ENCODE measurements around the gene SPRING1. TPM values are rescaled to one million over a fixed set of nuclear protein-coding genes. Genes with fewer than 3 reads are reported as not detected.
A peak's percentile ranks its signal among the peaks of the same experiment; 100 is the strongest.

SPRING1 gene, protein sequence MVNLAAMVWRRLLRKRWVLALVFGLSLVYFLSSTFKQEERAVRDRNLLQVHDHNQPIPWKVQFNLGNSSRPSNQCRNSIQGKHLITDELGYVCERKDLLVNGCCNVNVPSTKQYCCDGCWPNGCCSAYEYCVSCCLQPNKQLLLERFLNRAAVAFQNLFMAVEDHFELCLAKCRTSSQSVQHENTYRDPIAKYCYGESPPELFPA
- total RNA-seq, result 27.4 and 28.9 TPM in 2 replicates

DNA sequence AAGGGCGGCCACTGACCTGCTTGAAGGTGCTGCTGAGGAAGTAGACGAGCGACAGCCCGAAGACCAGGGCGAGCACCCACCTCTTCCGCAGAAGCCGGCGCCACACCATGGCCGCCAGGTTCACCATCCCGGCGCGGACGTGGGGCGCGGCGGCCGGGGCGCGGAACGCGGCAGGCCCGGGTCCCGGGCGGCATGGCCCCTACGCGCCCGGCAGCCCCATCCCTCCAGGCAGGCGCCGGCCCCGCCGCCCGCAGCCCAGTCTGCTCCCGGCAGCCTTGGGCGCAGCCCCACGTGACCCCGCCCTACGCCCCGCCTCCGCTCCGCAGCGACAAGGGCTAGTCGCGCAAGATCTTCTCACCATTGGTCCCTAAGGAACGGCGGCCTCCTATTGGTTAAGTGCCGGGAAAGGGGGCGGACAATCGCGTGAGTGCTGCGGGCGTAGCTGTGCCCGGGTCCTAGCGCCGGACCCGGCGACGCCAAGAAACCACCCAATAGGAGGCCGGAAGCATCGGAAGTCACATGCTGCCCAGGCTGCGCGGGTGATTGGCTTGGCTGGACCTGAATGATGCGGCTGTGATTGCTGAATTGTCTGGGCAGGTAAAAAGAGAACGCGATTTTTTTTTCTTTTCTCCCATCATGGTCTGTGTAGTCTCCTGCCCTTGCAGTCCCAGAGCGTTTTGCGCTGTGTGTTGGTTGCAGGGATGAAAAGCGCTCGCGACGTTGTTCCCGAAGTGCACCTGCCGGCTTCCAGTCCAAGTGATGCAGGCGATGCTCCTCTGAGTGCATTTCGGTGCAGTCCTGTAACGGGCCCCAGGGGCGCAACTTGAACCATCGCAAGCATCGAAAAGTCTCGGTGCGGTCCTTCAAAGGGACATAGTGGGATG, at the start of gene SPRING1, which contains the start of gene RNFT2:
TSS of gene SPRING1 (minus strand) at position 296 of the 884 bp plus-strand sequence. CDS start at position 127, 169 bp downstream.
TSS of gene RNFT2 (plus strand) at position 542 of the 884 bp plus-strand sequence. CDS start 2,183 bp downstream, outside the sequence.
- DNase-seq (ENCODE audit: low read depth), result peak; percentile 99
- TF ChIP-seq, protein P1, sequence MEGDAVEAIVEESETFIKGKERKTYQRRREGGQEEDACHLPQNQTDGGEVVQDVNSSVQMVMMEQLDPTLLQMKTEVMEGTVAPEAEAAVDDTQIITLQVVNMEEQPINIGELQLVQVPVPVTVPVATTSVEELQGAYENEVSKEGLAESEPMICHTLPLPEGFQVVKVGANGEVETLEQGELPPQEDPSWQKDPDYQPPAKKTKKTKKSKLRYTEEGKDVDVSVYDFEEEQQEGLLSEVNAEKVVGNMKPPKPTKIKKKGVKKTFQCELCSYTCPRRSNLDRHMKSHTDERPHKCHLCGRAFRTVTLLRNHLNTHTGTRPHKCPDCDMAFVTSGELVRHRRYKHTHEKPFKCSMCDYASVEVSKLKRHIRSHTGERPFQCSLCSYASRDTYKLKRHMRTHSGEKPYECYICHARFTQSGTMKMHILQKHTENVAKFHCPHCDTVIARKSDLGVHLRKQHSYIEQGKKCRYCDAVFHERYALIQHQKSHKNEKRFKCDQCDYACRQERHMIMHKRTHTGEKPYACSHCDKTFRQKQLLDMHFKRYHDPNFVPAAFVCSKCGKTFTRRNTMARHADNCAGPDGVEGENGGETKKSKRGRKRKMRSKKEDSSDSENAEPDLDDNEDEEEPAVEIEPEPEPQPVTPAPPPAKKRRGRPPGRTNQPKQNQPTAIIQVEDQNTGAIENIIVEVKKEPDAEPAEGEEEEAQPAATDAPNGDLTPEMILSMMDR (IDR thresholded peaks at IDR 0.05; ENCODE audit: insufficient read depth, low read depth, low read length), result no peak
- H3K4me3 ChIP-seq (ENCODE audit: low read depth, low read length), result peak within 1 kb of the TSS; percentile 70

DNA sequence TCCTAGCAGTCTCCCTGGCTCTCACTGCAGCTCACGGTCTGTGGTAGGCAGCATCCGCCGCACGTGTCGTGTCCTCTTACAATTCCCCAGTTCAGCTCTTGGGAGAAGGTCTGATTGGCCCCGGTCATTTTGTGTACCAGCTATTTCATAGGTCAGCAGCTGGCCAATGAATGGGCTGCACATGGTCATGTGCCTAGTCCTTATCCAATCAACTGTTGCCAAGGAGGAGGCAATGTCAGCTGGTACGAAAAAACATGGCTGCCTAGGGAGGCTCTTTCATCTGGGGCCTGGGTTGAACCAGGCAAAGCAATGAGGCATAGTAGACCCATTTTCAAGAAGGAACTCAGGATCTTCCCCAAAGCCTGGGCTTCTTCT, 46.4 kb upstream of the SPRING1 start:
- no peak overlapping the region for H3K4me3 ChIP-seq (ENCODE audit: low read depth, low read length)
- DNase-seq (ENCODE audit: low read depth), result no peak
- TF ChIP-seq, protein P1 (IDR thresholded peaks at IDR 0.05; ENCODE audit: insufficient read depth, low read depth, low read length), result no peak

DNA sequence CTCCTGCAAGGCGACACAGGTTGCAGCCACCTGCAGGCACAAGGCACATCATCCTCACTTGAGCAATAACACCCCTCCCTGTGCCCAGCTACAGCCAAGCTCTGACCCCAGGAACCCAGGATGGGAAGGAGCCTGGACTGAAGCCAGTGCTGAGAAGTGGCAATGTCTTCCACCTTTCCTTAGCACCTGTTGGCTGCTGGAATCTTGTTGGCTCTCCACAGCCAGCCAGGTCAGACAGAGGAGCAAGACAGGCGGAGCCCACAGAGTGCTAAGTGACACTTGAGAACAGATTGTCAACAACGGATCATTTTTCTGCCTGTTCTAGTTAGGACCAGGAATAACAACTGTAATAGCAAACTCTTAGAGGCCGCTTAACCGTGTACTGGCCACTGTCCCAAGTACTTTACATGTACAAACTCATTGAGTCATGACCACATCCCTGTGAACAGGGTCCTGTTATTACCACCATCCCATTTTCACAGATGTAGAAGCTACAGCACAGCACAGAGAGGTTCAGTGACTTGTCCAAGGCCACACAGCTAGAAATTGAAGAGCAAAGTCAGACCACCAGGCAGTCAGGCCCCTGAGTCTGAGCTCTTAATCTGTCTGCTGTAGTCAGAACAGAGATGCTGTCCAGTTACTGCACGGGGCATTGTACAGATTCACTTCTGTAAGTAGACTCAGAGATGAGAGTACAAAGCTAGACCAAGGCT, 45.8 kb upstream of the SPRING1 start:
- H3K4me3 ChIP-seq (ENCODE audit: low read depth, low read length), result no peak overlapping the region
- TF ChIP-seq, protein P1 (IDR thresholded peaks at IDR 0.05; ENCODE audit: insufficient read depth, low read depth, low read length), result no peak
- no peak for DNase-seq (ENCODE audit: low read depth)

DNA sequence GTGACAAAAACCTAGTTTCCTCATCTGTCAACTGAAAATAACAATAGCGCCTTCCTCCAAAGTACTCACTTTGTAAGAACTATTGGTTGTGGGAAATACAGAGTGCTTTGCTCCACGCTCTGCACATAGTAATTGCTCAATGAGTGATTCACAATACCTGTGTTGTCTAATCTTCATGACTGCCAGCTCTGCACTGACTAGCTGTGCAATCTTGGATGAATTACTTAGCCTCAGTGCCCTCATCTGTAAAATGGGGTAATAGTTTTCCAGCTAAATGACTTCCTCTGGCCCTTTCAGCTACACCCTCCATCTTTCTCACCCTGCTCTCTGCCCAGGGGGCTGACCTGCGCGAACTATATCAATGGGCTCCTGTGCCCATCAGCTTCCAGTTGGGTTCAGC, 43.1 kb upstream of the SPRING1 start:
- TF ChIP-seq, protein P1 (IDR thresholded peaks at IDR 0.05; ENCODE audit: insufficient read depth, low read depth, low read length), result no peak
- DNase-seq (ENCODE audit: low read depth), result no peak
- H3K4me3 ChIP-seq (ENCODE audit: low read depth, low read length), result no peak overlapping the region

DNA sequence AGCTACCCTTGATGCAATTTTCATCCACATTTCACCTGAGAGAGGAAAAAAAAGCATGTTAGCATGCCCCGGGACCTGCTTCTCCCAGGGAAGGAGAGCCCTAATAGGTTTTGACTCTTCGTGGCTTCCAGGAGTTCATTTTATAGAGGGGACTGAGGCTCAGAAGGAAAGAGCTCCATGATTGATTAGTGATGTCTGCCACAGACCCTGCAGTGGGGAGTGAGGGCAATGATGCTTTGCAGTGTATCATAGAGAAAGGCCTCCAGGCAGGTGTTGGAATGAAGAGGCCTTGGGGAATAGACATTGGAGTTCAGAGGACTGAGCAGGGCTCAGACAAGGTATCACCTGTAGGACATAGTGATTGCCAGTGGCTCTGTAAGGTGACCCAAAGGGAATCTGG, 41.7 kb upstream of the SPRING1 start:
- no peak for DNase-seq (ENCODE audit: low read depth)
- no peak overlapping the region for H3K4me3 ChIP-seq (ENCODE audit: low read depth, low read length)
- TF ChIP-seq, protein P1 (IDR thresholded peaks at IDR 0.05; ENCODE audit: insufficient read depth, low read depth, low read length), result no peak

DNA sequence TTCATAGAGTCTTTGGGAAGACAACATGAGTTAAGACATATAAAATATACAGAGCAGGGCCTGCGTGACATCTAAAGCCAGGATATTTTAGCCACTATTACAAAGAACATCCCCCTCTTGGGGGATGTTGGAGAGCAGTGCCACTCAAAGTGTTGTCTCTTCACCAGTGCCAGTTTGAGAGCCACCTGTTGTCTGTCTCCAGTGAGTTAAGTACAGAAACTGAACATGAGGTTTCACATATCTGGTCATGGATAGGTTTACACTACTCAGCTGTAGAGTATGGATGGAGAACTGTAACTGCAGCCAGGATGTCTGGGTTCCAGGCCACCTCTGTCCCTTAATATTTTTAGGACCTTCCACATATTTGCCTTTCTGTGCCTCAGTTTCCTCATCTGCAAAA, 39.4 kb upstream of the SPRING1 start:
- DNase-seq (ENCODE audit: low read depth), result no peak
- no peak overlapping the region for H3K4me3 ChIP-seq (ENCODE audit: low read depth, low read length)
- TF ChIP-seq, protein P1 (IDR thresholded peaks at IDR 0.05; ENCODE audit: insufficient read depth, low read depth, low read length), result no peak

All from fibroblast of villous mesenchyme (primary cell).